Neural crest cell (in vitro differentiated cells): ENCODE results near the gene PYGO1. TPM values are rescaled to one million over a fixed set of nuclear protein-coding genes. Genes with fewer than 3 reads are reported as not detected.
A peak's percentile ranks its signal among the peaks of the same experiment; 100 is the strongest.

Experiments used
- DNase-seq: peaks from one replicate; pipeline ENCODE4 v3.0.0; 2021; ENCODE audit warnings: low read depth, mixed read lengths, low spot score
- H3K27ac Mint-ChIP-seq: one replicate; pipeline ENCODE4 v1.8.0; 2021; ENCODE audit warnings: mild to moderate bottlenecking, mixed read lengths; ENCODE audit not compliant: unreplicated experiment
- H3K27me3 Mint-ChIP-seq: 2 replicates; pipeline ENCODE4 v1.8.0; 2021; ENCODE audit warnings: low read depth, mild to moderate bottlenecking, mixed read lengths
- H3K36me3 Mint-ChIP-seq: 2 replicates; pipeline ENCODE4 v1.8.0; 2021; ENCODE audit warnings: low read depth, mild to moderate bottlenecking, mixed read lengths
- H3K4me1 Mint-ChIP-seq: 2 replicates; pipeline ENCODE4 v1.8.0; 2021; ENCODE audit warnings: mixed read lengths
- H3K4me3 Mint-ChIP-seq: one replicate; pipeline ENCODE4 v1.8.0; 2021; ENCODE audit warnings: mild to moderate bottlenecking, mixed read lengths
- H3K9me3 Mint-ChIP-seq: 2 replicates; pipeline ENCODE4 v1.8.0; 2021; ENCODE audit warnings: mixed read lengths
- total RNA-seq: library from RNA; stranded (reverse); gene quantifications from 2 replicates; pipeline ENCODE4 v1.2.1, GENCODE V29; 2021
- TF ChIP-seq, protein P1 (sequence below): fragments of 200-600 bp; sonication (generic); conservative IDR thresholded peaks from 2 replicates; pipeline ENCODE4 v1.5.0; 2021; ENCODE audit warnings: antibody characterized with exemption, mild to moderate bottlenecking

Gene PYGO1
- total RNA-seq, 1 donor from 2014 or later, result 32.2 TPM

DNA sequence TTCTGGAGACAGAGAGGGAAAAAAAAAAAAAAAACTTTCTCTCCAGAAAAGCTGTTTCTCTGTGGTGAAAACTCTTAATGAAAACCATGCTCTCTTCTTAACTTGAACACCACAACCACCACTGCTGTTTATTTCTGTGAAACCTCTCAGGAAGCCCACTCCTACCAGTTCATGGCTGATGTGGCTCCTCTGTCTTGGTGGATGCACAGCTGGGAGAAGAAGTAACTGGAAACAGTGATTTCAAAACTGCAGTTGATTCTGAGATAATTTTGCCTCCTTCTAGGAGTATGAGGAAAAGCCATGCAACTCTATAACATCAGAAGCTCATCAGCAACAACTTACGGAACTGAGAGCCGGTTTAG lies 40.2 kb upstream of the PYGO1 start:
- no peak overlapping the region for H3K4me3 Mint-ChIP-seq
- H3K27ac Mint-ChIP-seq, result no peak overlapping the region
- H3K4me1 Mint-ChIP-seq, result peaks cover 15% of the 10 kb centered on the region
- H3K27me3 Mint-ChIP-seq, result no peaks in the 10 kb centered on the region
- H3K9me3 Mint-ChIP-seq, result no peaks in the 10 kb centered on the region
- TF ChIP-seq, protein P1, sequence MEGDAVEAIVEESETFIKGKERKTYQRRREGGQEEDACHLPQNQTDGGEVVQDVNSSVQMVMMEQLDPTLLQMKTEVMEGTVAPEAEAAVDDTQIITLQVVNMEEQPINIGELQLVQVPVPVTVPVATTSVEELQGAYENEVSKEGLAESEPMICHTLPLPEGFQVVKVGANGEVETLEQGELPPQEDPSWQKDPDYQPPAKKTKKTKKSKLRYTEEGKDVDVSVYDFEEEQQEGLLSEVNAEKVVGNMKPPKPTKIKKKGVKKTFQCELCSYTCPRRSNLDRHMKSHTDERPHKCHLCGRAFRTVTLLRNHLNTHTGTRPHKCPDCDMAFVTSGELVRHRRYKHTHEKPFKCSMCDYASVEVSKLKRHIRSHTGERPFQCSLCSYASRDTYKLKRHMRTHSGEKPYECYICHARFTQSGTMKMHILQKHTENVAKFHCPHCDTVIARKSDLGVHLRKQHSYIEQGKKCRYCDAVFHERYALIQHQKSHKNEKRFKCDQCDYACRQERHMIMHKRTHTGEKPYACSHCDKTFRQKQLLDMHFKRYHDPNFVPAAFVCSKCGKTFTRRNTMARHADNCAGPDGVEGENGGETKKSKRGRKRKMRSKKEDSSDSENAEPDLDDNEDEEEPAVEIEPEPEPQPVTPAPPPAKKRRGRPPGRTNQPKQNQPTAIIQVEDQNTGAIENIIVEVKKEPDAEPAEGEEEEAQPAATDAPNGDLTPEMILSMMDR, result no peak
- no peak for DNase-seq
- H3K36me3 Mint-ChIP-seq, result peaks cover 25% of the 10 kb centered on the region

DNA sequence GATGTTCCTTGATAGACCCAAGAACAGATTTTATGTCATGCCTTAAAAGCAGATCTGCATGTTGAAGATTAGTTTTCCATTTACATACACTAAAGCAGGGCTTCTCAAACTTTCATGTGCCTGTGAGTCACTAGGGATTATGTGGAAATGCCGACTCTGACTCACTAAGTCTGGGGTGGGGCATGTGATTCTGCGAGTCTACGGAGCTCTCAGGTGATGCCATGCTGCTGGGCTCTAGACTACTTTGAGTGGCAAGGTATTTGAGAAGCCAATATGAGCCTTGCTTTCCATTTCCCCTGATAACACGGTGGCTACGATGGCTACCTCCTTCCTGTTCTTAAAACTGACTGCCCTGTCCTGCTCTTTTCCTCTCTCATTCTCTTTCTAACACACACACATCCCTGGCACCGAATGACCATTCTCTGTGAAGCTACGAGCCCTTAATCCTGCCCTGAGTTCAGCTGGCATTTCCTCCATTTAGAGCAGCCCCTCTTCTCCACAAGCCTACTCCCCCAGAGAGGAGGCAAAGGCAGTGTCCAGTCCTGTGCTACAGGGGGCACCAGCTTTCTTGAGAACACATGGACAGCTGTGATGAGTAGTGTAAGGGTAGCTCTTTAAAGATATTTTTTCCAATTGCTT lies 39.7 kb upstream of the PYGO1 start:
- Mint-ChIP-seq H3K4me1 (peaks cover 15% of the 10 kb centered on the region), H3K27me3 (no peaks in the 10 kb centered on the region), H3K27ac (peak overlapping the region; percentile 39), H3K9me3 (no peaks in the 10 kb centered on the region), H3K4me3 (peak overlapping the region; percentile 10), H3K36me3 (peaks cover 24% of the 10 kb centered on the region)
- DNase-seq, result no peak
- TF ChIP-seq, protein P1, result no peak

DNA sequence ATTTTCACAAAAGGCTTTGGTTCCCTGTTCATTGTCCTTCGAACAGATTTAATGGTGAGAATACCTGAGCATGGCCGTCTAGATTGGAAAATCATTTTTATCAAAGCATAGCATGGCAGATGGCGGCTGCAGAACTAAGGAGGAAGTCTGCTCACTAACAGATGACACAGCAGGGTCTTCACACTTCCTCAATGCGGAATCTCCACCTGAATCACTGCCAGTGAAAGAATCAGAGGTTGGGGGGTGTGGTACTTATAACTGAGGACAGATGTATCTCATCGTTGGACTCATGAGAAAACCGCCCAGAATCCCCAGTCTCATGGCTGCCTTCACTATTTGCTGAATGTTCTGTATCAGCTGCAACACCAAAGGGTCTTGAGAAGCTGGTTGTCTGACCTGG lies 31.6 kb upstream of the PYGO1 start:
- H3K9me3 Mint-ChIP-seq, result no peaks in the 10 kb centered on the region
- H3K27ac Mint-ChIP-seq, result no peak overlapping the region
- peaks cover 20% of the 10 kb centered on the region for H3K36me3 Mint-ChIP-seq
- TF ChIP-seq, protein P1, result no peak
- H3K27me3 Mint-ChIP-seq, result no peaks in the 10 kb centered on the region
- H3K4me3 Mint-ChIP-seq, result no peak overlapping the region
- DNase-seq, result no peak
- peaks cover 3% of the 10 kb centered on the region for H3K4me1 Mint-ChIP-seq

DNA sequence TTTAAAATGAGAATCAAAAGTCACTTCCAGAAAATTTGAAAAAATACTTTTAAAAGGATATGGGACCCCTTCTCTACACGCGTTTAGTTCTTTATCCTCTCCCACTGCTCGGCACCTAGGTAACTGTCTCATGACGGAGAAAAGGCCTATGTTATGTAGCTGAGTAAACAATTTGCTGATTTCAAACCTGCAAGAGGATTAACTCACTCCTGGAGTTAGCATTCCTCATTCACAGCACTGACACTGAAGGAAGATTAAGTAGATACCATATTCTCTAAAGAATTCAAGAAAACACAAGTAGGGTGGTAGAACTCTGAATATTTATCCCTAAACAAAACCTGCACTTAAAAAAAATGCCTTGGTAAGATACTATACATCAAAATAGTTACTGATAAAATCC lies 30.2 kb upstream of the PYGO1 start:
- H3K27me3 Mint-ChIP-seq, result no peaks in the 10 kb centered on the region
- no peak overlapping the region for H3K4me3 Mint-ChIP-seq
- no peaks in the 10 kb centered on the region for H3K9me3 Mint-ChIP-seq
- DNase-seq, result no peak
- TF ChIP-seq, protein P1, result no peak
- peak overlapping the region; percentile 70 for H3K27ac Mint-ChIP-seq
- H3K4me1 Mint-ChIP-seq, result peaks cover 3% of the 10 kb centered on the region
- H3K36me3 Mint-ChIP-seq, result peaks cover 24% of the 10 kb centered on the region

DNA sequence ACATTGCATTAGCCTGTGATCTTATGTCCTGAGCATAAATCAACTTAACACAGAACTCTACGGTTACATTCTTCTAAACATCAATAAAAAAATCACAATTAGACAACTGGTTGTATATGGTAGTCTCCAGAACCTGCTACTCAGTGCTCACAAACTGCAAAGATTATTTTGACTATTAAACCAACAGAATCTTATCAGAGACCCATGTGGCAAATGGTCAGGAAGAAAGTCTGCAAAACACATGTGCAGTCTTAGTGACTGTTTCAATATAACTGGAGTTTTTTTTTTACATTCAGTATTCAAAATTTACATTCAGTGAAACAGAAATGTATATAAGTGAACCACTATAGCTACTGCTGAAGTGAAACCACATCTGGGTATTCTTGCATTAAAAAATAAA lies 27.3 kb upstream of the PYGO1 start:
- Mint-ChIP-seq H3K4me1 (peaks cover 3% of the 10 kb centered on the region), H3K27me3 (no peaks in the 10 kb centered on the region), H3K4me3 (no peak overlapping the region), H3K9me3 (peaks cover 3% of the 10 kb centered on the region), H3K27ac (no peak overlapping the region), H3K36me3 (peaks cover 46% of the 10 kb centered on the region)
- no peak for DNase-seq
- TF ChIP-seq, protein P1, result no peak

DNA sequence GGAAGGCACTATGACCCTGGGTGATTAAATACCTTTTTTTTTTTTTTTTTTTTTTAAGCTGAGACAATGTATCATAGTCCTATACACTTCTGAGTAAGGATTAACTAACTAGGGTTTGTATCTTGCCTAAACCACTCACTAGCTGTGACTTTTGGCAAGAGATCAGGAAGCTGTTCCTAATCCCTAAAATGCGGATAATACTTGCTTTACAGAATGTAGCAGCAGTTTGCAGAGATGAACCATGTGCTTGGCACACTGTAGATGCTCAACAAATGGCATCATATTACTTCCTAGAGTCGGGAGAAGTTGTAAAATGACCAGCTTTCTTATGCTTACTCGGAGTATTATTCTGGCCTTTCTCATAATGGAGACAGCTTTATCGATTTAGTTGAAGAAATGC lies 25.6 kb upstream of the PYGO1 start:
- Mint-ChIP-seq H3K27ac (no peak overlapping the region), H3K9me3 (peaks cover 6% of the 10 kb centered on the region), H3K36me3 (peaks cover 52% of the 10 kb centered on the region), H3K4me1 (peaks cover 3% of the 10 kb centered on the region), H3K27me3 (no peaks in the 10 kb centered on the region), H3K4me3 (no peak overlapping the region)
- TF ChIP-seq, protein P1, result no peak
- no peak for DNase-seq
